HG03342 (cell line): ENCODE measurements around the gene TRAK1.

Experiments
- ATAC-seq: cut with Tn5 transposase; IDR thresholded peaks from one replicate; pipeline ENCODE4 v1.9.1; 2021; ENCODE audit warnings: mild to moderate bottlenecking, moderate library complexity; ENCODE audit not compliant: unreplicated experiment

TRAK1 gene

DNA sequence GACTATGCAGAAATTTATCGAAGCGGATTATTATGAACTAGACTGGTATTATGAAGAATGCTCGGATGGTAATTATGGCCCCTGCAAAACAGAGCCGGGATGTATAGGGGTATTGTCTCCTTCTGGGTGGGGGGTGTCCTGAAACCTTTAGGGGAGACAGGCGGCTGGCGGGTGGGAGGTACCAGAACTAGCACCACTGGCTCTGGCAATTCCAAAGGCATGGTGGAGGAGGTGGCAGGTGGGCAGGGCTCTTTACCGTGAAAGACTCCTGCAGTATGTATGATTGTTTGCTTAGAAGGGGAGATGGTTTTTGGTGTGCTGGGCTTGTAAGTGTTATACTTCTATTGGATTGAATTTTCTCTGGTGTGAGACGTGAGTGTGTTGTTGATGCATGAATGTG is 58.4 kb downstream of the TRAK1 start:
- ATAC-seq: no peak

DNA sequence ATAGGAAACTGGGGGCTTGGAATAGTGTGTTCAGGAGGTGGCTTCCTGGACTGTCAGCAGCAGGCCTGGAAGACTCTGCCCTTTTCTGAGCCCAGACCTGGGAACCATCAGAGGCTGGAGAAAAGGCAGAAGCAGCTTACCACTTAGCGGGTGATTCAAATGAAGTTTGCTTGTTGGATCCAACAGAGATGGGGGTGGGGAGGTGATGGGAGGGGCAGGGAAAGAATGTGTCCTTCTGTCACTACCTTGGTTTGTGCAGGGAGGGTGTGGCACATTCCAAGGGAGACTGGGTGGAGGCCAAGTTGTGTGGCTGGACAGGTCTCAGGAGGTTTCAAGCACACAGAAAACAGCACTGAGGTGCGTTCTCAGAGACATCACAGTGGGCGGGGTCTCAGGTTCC is 58.8 kb downstream of the TRAK1 start:
- ATAC-seq: no peak

DNA sequence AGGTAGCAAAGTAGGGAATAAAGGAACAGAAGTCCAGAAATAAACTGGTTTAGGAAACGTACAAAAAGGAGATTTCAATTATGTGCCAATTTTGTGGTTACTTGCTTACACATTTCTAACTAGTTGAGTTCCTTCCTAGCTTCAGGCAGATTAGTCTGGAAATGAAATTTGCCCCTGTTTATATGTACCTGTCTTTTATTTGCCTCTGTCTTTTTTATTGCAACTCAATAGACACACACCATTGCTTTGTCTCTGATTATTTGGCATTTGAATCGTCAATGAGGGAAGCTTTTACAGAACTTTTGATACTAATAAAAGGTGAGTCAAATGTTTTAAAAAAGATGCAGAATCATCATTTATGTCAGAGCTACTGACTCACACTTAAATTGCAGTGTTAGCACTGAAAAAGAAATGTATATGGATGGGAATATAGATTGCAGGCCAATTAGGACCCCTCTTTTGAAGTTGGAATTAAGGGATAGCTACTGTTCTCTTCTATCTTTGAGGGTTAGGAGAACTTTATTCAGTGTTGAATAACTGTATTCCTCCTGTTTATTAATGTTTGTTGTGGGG is 60.5 kb downstream of the TRAK1 start:
- ATAC-seq: no peak

DNA sequence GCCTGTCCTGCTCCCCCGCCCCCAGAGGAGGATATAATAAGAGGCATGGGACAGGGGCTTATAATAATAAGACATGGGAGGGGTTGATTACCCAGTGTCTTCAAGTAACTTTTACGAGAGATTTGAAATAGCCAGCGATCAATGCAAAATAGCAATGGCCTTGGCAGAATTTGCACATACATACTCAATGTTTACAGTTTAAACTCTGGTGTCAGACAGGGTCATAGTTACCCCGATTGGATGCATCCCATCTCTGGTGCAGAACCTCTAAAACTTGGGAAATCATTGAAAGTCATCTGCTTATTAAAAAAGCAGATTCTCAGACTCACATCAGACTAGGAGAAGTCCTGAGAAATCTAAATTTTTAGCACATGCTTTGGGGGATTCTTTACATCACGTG is 61.0 kb downstream of the TRAK1 start:
- no peak for ATAC-seq

DNA sequence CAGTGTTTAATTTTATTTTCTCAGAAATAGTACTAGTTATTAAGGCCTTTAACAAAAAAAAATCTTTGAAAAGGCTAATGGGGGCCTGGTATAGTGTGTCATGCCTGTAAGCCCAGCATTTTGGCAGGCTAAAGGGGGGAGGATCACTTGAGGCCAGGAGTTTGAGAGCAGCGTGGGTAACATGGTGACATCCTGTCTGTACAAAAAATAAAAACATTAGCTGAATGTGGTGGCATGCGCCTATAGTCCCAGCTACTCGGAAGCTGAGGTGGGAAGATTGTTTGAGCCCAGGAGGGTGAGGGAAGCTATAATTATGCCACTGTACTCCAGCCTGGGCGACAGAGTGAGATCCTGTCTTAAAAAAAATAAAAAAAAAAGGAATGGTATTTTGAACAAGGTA is 61.9 kb downstream of the TRAK1 start:
- no peak for ATAC-seq

DNA sequence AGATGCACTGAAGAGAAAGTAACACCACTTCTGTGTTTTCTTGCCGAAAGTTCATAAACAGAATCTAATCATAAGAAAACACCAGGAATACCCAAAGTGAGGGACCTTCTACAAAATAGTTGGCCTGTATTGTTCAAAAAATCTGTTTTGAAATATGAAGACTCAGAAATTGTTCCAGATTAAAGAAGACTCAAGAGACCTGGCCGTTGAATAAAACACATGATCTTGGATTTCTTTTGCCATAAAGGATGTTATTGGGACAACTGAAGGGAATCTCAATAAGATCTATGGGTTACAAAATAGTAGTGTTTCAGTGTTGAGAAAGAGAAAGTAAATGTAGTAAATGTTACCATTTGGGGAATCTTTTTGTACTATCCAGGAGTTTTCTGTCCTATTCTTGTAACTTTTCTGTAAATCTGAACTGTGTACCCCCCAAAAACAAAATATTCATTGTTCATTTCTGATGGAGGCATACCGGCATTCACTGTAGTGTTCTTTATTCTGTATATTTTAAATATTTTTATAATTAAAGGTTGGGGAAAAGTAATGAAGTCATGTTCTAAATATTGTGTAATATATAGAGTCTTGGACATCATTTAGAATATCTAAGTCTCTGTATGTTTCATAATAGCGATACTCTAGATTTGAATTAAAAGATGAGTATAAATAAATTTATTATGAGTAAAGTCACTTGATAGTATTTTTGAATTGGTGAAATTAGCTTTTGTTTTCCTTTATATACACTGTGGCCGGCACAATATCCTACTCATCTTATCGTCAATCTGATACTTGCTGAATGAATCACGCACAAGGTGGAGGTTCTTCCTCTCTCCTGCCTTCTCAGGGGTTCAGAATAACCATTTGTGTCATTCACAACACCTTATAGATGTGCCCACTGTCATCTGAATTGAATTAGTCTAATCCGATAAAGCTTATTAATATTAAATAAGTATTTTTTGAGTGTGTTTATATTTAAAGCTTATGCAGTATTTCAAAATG is 66.7 kb downstream of the TRAK1 start:
- ATAC-seq: no peak

DNA sequence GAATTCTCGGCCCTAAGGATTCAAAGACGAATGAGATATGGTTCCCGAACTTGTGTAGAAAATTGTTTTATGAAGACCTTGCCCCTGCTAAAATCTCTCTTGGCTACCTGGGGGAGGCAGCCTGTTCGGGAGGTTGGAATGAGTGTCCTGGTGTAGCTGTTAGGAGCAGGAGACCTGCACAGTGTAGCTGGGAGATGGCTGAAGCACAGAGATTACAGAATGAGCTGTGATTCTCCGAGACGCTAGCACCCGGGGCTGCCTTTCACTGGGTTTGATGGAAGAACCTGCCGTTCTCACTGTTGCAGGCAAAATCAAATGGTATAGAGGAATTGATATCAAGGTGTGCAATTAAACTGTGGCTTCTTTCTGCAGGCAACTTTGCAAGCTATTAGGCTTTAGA is 68.0 kb downstream of the TRAK1 start:
- no peak for ATAC-seq

DNA sequence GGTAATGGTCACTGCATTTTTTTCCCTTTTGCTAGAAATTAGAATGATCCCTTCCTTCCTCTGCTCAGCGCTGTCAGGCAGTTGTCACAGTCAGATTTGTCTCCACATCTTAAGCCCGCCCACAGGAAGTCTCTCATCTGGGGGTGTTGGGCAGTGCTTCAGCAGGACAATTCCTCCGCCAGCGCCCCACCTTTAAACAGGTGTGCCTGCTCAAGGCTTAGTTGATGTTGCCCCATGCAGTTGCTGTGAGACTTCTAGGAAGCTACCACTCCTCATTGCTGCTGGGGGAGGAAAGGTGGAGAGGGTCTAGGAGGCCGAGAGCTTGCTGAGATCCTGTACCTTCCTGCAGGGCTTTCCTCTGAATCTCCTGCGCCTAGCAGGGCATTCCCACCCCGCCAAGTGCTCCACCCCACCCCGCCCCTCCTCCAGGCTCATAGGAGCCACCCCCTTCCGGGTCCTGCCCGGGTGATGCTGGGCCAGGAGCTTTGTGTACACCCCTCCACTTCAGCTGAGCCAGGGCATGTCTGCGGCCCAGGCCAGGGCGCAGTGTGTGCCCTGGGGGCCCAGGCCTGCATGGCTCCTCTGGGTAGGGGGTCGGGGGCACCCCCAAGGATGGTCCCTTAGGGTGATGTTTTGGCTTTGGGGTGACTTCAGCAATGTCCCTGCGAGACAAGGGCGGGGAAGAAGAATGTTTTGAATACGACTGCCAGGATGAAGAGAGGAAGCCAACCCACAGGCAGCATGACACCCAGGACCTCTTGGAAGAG is 68.7 kb downstream of the TRAK1 start:
- peak; percentile 73 for ATAC-seq

DNA sequence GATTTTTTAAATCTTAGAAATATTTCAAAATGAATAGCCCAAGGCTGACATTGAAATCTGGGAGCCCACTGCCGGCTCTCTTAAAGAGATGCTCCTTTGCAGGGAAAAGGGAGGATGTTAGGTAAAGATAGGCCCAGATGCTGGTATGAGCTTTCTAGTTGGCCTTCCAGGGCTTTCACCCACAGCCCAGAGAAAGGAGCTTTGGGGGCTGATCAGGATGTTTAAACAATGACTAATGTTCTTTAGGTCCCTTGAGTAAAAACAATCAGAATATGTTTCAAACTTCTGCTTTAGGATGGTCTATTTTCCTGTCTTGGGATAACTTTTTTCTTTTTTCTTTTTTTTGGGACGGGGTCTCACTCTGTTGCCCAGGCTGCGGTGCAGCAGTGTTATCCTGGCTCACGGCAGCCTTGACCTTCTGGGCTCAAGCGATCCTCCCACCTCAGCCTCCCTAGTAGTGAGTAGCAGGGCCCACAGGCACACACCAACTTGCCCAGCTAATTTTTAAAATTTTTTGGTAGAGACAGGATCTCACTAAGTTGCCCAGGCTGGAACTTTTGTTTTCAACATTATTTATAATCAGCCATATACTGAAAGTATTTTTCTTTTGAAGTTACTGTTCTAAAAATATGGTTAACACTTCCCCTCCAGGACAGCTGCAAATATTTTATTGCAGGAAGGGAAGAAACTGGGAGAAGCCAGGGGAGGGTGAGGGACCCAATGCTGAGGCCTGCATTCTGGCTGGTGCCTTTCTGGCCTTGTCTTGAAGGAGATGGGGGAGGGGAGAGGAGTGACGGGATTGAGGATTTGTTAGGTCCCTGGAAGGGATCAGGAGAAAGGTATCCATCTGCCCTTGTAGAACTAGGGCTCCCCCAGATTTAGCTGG is 70.1 kb downstream of the TRAK1 start:
- no peak for ATAC-seq

DNA sequence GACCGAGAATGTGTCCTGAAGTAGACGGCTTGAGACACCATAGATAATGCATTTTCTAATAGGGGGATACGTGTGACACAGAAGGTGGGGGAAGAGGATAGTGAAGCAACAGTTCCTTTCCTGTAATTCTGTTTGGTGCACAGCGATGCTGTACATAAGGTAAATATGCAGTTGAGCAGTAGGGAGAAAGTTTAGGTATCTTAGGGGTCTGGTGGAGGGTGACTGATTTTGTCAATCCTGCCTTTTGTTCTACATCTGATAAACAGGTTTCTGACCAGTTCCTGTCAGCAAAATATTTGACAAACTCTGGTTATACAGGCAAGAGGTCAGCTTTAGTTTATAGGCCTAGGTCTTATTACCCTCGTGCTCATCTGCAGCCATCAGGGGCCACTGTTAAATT is 71.3 kb downstream of the TRAK1 start:
- ATAC-seq: no peak

DNA sequence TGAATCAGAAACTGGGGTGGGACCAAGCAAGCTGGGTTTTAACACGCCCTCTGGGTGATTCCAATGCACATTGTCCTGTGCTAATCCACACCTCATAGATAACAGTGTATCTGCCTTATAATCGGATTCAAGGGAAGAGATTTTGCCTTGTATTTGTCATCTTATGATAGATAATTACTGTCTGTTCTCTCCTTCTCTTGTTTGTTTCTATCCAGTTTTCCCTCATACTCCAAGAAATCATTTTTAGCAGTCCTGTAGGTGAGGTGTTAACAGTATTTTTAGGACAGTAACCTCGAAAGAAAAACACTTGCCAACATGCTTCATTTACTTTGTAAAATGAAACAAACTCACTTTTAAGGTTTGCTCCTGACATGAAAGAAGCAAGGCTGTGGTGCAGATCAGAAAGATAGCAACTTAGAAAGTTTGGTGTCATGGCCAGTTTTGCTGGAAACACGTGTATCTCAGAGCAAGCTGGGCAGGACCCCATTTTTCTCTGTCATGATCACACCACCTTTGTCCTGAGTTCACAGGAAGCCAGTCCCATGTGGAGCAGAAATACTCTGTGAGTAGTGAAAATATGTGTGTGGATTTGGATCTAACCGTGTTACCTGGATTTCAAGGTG is 72.6 kb downstream of the TRAK1 start:
- no peak for ATAC-seq

DNA sequence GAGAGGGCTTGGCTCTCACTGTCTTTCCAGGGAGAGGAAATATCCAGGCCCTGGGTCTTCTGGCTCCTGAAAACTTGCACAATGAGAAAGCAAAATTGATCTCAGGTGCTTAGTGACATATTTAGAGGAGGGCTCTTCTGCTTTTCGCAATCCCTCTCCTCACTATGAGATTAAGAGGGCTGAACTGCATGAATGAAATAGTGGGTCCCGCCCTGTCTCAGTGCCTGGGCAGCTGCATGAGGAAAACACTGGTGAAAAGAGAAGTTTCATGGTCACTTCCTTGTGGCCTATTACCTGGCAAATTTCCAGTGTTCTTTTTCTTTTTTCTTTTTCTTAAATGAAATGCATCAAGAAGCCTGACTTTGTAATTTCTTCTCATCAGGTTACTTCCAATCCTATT is 73.5 kb downstream of the TRAK1 start:
- no peak for ATAC-seq

DNA sequence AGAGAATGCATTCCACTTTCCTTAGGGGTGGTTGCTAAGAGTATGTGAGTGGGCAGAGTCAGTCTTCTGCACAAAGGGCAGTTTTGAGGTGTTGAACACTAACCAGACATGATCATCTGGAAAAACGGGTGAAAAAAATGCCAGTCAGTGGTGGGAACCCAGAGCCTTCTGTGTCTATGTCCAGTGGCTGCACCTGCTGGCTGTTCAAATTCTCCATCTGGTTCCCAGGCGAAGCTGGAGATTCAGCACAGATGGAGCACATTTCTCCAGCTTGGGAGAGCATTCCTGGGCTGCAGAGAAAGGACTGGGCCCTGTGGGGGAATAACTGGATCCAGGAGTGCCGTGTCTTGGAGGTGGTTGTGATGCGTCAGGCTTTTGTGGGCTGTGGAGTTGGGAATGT is 74.1 kb downstream of the TRAK1 start:
- ATAC-seq: no peak

DNA sequence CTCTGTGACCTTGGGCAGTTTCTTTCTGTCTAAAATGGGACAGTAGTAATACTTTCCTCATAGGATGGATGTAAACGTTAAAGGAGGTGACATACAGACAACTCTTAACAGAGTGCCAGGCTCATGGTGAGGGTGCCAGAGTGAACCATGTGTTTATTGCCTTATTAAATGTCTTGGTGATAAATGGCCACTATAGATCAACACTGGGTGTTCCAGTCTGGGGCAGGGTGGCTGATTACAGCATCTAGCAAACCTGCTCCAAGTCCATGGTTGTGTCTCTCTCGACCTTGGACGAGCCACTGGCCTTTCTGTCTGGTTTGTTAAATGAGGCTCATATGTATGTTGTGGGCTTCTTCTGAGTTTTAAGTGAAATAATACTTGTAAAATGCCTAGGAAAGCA is 75.1 kb downstream of the TRAK1 start:
- no peak for ATAC-seq

DNA sequence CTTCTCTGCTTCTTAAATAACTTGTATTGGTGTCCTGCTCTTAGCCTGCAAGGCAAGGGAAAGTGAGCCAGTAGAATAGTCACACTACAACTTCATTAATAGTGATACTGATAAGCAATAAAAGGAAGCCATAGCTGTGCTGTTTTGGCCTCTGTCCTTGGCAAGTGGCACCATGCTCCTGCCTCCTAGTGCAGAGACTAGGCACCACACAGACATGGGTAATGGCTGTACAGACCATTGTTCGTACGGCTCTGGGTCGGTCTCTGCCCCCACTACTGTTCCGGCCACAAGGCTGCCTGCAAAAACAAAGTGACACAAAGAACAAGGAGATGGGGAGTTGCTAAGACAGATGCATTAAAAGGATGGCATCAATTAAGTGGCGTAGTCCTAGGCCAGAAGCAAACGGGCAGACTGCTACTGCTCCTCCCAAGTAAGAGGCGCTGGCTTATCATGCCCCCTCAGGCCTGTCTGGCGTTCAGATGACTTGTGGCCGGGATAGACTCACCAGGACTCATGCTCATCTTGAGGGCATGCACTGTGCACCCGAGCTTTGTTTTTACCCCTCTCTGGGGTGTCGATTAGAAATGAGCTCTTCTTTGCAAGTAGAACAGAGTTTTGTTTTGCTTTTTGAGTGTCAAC is 75.6 kb downstream of the TRAK1 start:
- ATAC-seq: no peak

DNA sequence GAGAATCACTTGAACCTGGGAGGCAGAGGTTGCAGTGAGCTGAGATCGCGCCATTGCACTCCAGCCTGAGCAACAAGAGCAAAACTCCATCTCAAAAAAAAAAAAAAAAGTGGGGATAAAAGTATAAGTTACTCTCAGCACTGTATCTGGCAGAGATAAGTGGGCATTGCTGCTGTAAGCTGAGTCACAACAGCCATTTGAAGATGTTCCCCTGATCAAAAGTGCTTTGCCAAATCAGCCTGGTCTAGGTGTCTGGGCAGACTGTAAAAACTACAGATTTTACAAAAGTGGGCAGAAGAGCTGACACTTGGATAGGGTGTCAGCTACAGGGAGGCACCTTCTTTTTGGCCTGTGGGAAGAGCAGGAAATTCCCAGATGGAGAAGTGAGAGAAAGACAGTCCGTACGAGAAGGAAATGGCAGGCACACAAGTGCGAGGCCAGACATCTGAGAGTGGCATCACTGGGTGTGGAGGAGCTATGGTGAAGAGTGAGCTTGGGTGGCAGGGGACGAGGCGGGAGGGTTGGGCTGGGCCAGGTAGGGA is 78.5 kb downstream of the TRAK1 start:
- no peak for ATAC-seq

DNA sequence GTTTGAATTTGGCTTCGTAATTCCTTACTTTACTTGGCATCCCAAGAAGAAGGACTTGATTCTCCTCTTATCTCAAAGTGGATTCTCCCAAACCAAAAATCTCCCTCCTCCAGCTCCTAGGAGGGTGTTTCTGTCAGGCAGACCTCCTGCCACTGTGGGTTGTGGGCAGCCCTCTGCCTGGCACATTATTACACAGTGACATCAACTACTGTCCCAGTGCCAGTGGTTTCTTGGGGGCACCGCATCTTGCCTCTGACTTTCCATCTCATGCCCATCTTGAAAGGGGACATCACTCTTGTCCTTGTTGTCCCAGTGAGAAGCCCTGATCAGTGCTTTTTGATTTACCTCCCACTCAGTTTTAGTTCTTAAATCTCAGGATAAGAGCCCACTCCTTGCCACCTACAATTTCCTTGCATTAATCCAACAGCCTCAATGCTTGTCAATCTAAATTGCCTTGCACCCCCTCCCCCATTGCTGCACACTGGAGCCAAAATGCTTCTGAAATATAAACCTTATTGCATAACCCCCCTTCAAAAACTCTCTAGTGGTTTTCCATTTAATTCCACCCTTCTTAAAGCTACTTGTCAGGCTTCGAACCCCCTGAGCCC is 81.0 kb downstream of the TRAK1 start:
- ATAC-seq: no peak

DNA sequence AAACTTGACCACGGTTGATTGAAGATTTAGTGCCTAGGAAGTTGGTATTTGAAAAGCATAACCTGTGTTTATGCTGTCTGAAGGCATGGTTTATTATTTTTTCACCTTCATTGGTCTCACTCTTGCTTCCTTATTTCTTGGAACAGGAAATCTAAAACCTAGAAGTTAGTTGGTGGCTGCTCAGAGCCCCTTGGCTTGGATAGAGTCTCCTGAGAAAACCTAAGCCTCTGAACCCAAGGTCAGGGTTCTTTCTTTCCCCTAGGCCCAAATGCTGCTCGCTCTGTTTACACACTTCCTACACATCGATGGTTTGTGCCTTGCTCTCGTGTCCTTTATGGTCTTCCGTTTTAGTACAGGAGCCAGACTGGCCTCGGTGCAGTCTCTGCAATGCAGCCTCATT is 82.2 kb downstream of the TRAK1 start:
- ATAC-seq: no peak
